ENCODE results near the gene GALNT10. TPM values are rescaled to one million over a fixed set of nuclear protein-coding genes. Genes with fewer than 3 reads are reported as not detected.

GALNT10 gene
- polyA plus RNA-seq, 1 donor (not counting 4 experiments of a cell fraction or from before 2014, with no cell fraction given) = 17.9 TPM

DNA sequence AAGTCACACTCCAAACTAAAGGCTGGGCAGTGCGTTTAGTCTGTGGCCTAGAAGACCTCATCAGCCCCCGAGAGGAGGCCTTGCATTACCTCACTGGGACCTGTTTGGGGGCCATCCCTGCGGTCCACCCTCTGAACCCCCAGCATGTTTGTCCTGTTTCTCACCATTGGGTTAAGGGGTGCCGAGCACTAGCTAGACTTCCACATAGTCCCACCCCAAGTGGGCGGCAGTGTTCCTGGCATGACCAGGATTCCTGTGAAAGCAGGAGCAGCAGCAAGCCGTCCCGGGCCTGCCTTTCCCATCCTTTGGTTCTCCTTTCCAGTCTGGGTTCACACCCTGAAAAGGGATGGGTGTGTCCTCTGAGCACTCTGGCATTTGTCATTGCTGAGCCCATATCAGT lies 228.7 kb downstream of the GALNT10 start:
- Histone ChIP-seq H3K27ac (ENCODE audit: control insufficient read depth, insufficient read depth, low read length) (no peak overlapping the region), H3K9me3 (ENCODE audit: control insufficient read depth, low read depth, low read length) (no peaks in the 10 kb centered on the region), H3K9ac (ENCODE audit: control insufficient read depth, extremely low read depth, insufficient read depth, low read length) (no peak overlapping the region), H2AFZ (ENCODE audit: control insufficient read depth, low read length) (no peak overlapping the region), H3K27me3 (ENCODE audit: control insufficient read depth, extremely low read depth, insufficient read depth, low read length) (no peaks in the 10 kb centered on the region), H4K20me1 (ENCODE audit: control insufficient read depth, extremely low read depth, insufficient read depth, low read length) (no peaks in the 10 kb centered on the region), H3K4me3 (ENCODE audit: control insufficient read depth in 2 of 3, extremely low read depth in 1 of 3, insufficient read depth in 2 of 3, low read depth in 1 of 3, low read length in 3 of 3) (no peak overlapping the region), H3K9me1 (ENCODE audit: control insufficient read depth, extremely low read depth, insufficient read depth, low read length) (no peaks in the 10 kb centered on the region), H3K36me3 (ENCODE audit: control insufficient read depth in 2 of 2, extremely low read depth in 1 of 2, insufficient read depth in 2 of 2, low read length in 2 of 2) (peaks cover 3% of the 10 kb centered on the region in 2 experiments), H3K79me2 (ENCODE audit: control insufficient read depth, insufficient read depth, low read length) (no peaks in the 10 kb centered on the region), H3K4me1 (ENCODE audit: control insufficient read depth, extremely low read depth, insufficient read depth, low read length) (no peaks in the 10 kb centered on the region), H3K4me2 (ENCODE audit: control insufficient read depth, extremely low read depth, insufficient read depth, low read depth, low read length) (no peak overlapping the region)
- dilution Hi-C loops (cut with MboI; ENCODE audit: extremely low pct_ligation_motif_present, low sequenced_read_pairs) = loop anchor here (25.0 kb wide), 1 partner anchor 357 kb away; no protein-coding TSS in a partner anchor
- DNase-seq (ENCODE audit: low read depth, low spot score) (no peak), FAIRE-seq (no peak)
- TF ChIP-seq, protein P1, sequence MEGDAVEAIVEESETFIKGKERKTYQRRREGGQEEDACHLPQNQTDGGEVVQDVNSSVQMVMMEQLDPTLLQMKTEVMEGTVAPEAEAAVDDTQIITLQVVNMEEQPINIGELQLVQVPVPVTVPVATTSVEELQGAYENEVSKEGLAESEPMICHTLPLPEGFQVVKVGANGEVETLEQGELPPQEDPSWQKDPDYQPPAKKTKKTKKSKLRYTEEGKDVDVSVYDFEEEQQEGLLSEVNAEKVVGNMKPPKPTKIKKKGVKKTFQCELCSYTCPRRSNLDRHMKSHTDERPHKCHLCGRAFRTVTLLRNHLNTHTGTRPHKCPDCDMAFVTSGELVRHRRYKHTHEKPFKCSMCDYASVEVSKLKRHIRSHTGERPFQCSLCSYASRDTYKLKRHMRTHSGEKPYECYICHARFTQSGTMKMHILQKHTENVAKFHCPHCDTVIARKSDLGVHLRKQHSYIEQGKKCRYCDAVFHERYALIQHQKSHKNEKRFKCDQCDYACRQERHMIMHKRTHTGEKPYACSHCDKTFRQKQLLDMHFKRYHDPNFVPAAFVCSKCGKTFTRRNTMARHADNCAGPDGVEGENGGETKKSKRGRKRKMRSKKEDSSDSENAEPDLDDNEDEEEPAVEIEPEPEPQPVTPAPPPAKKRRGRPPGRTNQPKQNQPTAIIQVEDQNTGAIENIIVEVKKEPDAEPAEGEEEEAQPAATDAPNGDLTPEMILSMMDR (optimal IDR thresholded peaks at IDR 0.05 in 1 of 3, IDR thresholded peaks at IDR 0.05 in 1 of 3, conservative IDR thresholded peaks at IDR 0.05 in 1 of 3; ENCODE audit: extremely low read depth in 1 of 3, insufficient read depth in 2 of 3, low read length in 3 of 3) = no peak
- no peak for TF ChIP-seq EZH2 (IDR thresholded peaks at IDR 0.05; ENCODE audit: low read length)

- Histone ChIP-seq H3K4me2 (ENCODE audit: control insufficient read depth, extremely low read depth, insufficient read depth, low read depth, low read length) (no peak overlapping the region), H3K9ac (ENCODE audit: control insufficient read depth, extremely low read depth, insufficient read depth, low read length) (no peak overlapping the region), H3K27me3 (ENCODE audit: control insufficient read depth, extremely low read depth, insufficient read depth, low read length) (no peaks in the 10 kb centered on the region), H3K9me1 (ENCODE audit: control insufficient read depth, extremely low read depth, insufficient read depth, low read length) (no peaks in the 10 kb centered on the region), H3K36me3 (ENCODE audit: control insufficient read depth in 2 of 2, extremely low read depth in 1 of 2, insufficient read depth in 2 of 2, low read length in 2 of 2) (peaks cover 3 to 5% of the 10 kb centered on the region in 2 experiments), H3K4me3 (ENCODE audit: control insufficient read depth in 2 of 3, extremely low read depth in 1 of 3, insufficient read depth in 2 of 3, low read depth in 1 of 3, low read length in 3 of 3) (no peak overlapping the region), H3K27ac (ENCODE audit: control insufficient read depth, insufficient read depth, low read length) (no peak overlapping the region), H3K9me3 (ENCODE audit: control insufficient read depth, low read depth, low read length) (no peaks in the 10 kb centered on the region), H3K79me2 (ENCODE audit: control insufficient read depth, insufficient read depth, low read length) (no peaks in the 10 kb centered on the region), H2AFZ (ENCODE audit: control insufficient read depth, low read length) (no peak overlapping the region), H4K20me1 (ENCODE audit: control insufficient read depth, extremely low read depth, insufficient read depth, low read length) (no peaks in the 10 kb centered on the region), H3K4me1 (ENCODE audit: control insufficient read depth, extremely low read depth, insufficient read depth, low read length) (no peaks in the 10 kb centered on the region)
- TF ChIP-seq, protein P1 (optimal IDR thresholded peaks at IDR 0.05 in 1 of 3, IDR thresholded peaks at IDR 0.05 in 1 of 3, conservative IDR thresholded peaks at IDR 0.05 in 1 of 3; ENCODE audit: extremely low read depth in 1 of 3, insufficient read depth in 2 of 3, low read length in 3 of 3) = peak; percentile 9 to 50 (median 34)
- no peak for TF ChIP-seq EZH2 (IDR thresholded peaks at IDR 0.05; ENCODE audit: low read length)
- dilution Hi-C loops (cut with MboI; ENCODE audit: extremely low pct_ligation_motif_present, low sequenced_read_pairs) = loop anchor here (25.0 kb wide), 1 partner anchor 360 kb away; no protein-coding TSS in a partner anchor
- DNase-seq (ENCODE audit: low read depth, low spot score) = no peak
- FAIRE-seq = no peak
Measured at GRCh38 chr5:154421868-154422267, 231.3 kb downstream of the GALNT10 start.

Data from keratinocyte (primary cell).